Measurements from ENCODE around the gene TM4SF18. TPM values are rescaled to one million over a fixed set of nuclear protein-coding genes. Genes with fewer than 3 reads are reported as not detected.

TM4SF18 gene
- total RNA-seq, 4 donors from 2014 or later, result 1.8 to 7.9 (median 3.4) TPM

DNA sequence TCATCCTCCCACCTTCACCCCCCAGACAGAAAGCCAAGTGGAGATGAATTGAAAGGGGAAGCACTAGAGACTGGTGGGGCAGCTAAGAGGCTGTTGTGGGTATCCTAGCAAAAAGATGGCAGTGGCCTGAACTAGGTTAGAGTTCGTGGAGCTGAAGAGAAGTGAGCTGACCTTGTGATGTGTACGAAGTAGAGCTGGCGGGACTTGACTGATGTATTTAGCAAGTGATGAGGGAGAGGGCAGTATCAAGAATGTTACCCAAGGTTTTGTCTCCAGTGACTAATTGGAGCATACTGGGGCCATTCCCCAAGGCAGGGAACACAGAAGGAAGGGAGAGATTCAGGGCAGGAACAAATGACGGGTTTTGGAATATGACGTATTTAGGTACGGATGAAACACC, 61.8 kb downstream of the TM4SF18 start:
- Histone ChIP-seq H3K27me3 (no peaks in the 10 kb centered on the region), H3K27ac (no peak overlapping the region), H3K4me3 (no peak overlapping the region), H3K4me1 (no peaks in the 10 kb centered on the region), H3K9me3 (no peaks in the 10 kb centered on the region), H3K36me3 (no peaks in the 10 kb centered on the region)
- no peak for DNase-seq (ENCODE audit: low spot score in 2 of 2)
- TF ChIP-seq POLR2A (IDR thresholded peaks at IDR 0.05), result no peak
- no peak for TF ChIP-seq EP300 (IDR thresholded peaks at IDR 0.05)
- TF ChIP-seq, protein P1, sequence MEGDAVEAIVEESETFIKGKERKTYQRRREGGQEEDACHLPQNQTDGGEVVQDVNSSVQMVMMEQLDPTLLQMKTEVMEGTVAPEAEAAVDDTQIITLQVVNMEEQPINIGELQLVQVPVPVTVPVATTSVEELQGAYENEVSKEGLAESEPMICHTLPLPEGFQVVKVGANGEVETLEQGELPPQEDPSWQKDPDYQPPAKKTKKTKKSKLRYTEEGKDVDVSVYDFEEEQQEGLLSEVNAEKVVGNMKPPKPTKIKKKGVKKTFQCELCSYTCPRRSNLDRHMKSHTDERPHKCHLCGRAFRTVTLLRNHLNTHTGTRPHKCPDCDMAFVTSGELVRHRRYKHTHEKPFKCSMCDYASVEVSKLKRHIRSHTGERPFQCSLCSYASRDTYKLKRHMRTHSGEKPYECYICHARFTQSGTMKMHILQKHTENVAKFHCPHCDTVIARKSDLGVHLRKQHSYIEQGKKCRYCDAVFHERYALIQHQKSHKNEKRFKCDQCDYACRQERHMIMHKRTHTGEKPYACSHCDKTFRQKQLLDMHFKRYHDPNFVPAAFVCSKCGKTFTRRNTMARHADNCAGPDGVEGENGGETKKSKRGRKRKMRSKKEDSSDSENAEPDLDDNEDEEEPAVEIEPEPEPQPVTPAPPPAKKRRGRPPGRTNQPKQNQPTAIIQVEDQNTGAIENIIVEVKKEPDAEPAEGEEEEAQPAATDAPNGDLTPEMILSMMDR (IDR thresholded peaks at IDR 0.05), result no peak
- TF ChIP-seq POLR2AphosphoS5 (IDR thresholded peaks at IDR 0.05), result no peak
- 90% methylated on average over 6 of the region's 6 CpGs for WGBS

DNA sequence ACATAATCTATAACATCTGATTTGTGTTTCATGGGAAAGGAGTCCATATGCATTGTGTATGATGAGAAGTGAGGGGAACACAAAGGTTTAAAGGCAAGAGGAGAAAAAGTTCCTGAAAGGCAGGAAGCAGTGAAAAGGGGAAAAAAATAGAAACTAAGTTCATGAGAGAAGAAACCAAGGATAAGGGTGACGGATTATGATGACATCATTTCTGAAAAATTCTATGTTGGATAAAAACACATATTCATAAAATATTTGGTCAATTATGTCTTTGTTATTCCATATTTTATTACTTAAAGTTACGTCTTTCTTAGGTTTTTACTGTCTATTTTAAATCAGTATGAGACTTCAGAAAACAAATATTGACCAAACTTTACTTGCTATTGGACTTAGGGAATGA, 63.3 kb downstream of the TM4SF18 start:
- no peaks in the 10 kb centered on the region for H3K4me1 ChIP-seq
- WGBS, result 49% methylated on average over 2 of the region's 2 CpGs
- no peaks in the 10 kb centered on the region for H3K27me3 ChIP-seq
- H3K4me3 ChIP-seq, result no peak overlapping the region
- H3K9me3 ChIP-seq, result no peaks in the 10 kb centered on the region
- H3K27ac ChIP-seq, result no peak overlapping the region
- no peaks in the 10 kb centered on the region for H3K36me3 ChIP-seq
- TF ChIP-seq POLR2A (IDR thresholded peaks at IDR 0.05) (no peak), POLR2AphosphoS5 (IDR thresholded peaks at IDR 0.05) (no peak)
- TF ChIP-seq, protein P1 (IDR thresholded peaks at IDR 0.05), result no peak
- no peak for DNase-seq (ENCODE audit: low spot score in 2 of 2)

DNA sequence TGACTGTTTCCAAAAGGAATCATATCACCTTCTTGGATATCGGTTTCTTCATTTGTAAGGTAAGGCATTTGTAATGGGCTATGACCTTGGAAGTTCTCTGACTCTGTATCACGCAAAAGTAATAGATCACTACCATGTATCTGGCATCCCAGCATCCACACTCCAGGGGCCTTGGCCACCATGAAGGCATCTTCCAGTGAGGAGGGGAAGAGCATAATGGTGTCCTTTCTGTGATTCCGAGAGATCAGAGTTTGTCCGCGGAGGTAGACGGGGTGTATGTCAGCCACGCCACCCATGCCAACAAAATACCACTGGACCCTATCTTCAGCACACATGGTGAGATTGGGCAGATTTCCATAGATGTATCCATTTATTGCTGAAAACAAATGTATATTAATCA, 63.7 kb downstream of the TM4SF18 start:
- Histone ChIP-seq H3K27ac (no peak overlapping the region), H3K4me1 (no peaks in the 10 kb centered on the region), H3K27me3 (no peaks in the 10 kb centered on the region), H3K9me3 (no peaks in the 10 kb centered on the region), H3K4me3 (no peak overlapping the region), H3K36me3 (no peaks in the 10 kb centered on the region)
- DNase-seq (ENCODE audit: low spot score in 2 of 2), result no peak
- WGBS, result 92% methylated on average over 7 of the region's 7 CpGs
- TF ChIP-seq, protein P1 (IDR thresholded peaks at IDR 0.05), result no peak
- TF ChIP-seq POLR2A (IDR thresholded peaks at IDR 0.05) (no peak), POLR2AphosphoS5 (IDR thresholded peaks at IDR 0.05) (no peak), EP300 (IDR thresholded peaks at IDR 0.05) (no peak)

Other genes starting within 250 kb of the TM4SF18 start
- 10 to 100 TPM in 2 of 4 donors, 1 to 10 TPM in 2; 5.3 to 15.8 (median 8.6) TPM for gene HLTF, start 247.1 kb downstream of the TM4SF18 start, total RNA-seq
- 10 to 100 TPM in 3 of 4 donors, 1 to 10 TPM in 1; 7.3 to 15.8 (median 11.8) TPM for gene HPS3, start 204.0 kb downstream of the TM4SF18 start, total RNA-seq
- gene CP, start 111.8 kb downstream of the TM4SF18 start, total RNA-seq, result 10 to 100 TPM in 1 of 4 donors, 1 to 10 TPM in 3; 1.7 to 10.2 (median 4.0) TPM
- 10 to 100 TPM; 80.4 to 96.4 (median 83.6) TPM for gene TM4SF1, start 44.0 kb upstream of the TM4SF18 start, total RNA-seq
- gene TM4SF4, start 141.1 kb upstream of the TM4SF18 start, total RNA-seq, result under 1 TPM in 1 of 4 donors, not detected in 3; 0.32 TPM